Adrenal gland (tissue), 12 donors: ENCODE results near the gene NR1I3. TPM values are rescaled to one million over a fixed set of nuclear protein-coding genes. Genes with fewer than 3 reads are reported as not detected.

Source experiments
- DNase-seq, 7 donors: peaks; one replicate each; pipeline ENCODE4 v3.0.0-alpha.2; 2019 to 2020
- H3K27ac ChIP-seq, 5 donors: fragments of 200-600 bp; sonication (generic) in 4 of 5; 1 replicate in 3 of 5; 2 replicates in 2 of 5; pipeline versions ENCODE4 v1.5.1 to v1.8.0; 2016 to 2020; ENCODE audit warnings: mild to moderate bottlenecking in 1 of 5
- H3K27me3 ChIP-seq: fragments of 200-600 bp; 2 replicates; pipeline ENCODE4 v1.8.0; 2021
- H3K36me3 ChIP-seq, 2 donors: fragments of 200-600 bp; replicated peaks in 1 of 2; 1 replicate in 1 of 2; 2 replicates in 1 of 2; pipeline versions ENCODE4 v1.5.1 to v1.8.0; 2018 to 2022
- H3K4me1 ChIP-seq, 2 donors: fragments of 200-600 bp; replicated peaks in 1 of 2; 1 replicate in 1 of 2; 2 replicates in 1 of 2; pipeline versions ENCODE4 v1.5.1 to v1.8.0; 2018 to 2021
- H3K4me3 ChIP-seq, 4 donors: fragments of 200-600 bp; sonication (generic) in 3 of 4; one replicate each; pipeline ENCODE4 v1.5.1; 2016 to 2018
- H3K9me3 ChIP-seq, 3 donors: fragments of 200-600 bp; sonication (generic) in 1 of 3; replicated peaks in 1 of 3; 1 replicate in 2 of 3; 2 replicates in 1 of 3; pipeline versions ENCODE4 v1.5.1 to v1.8.0; 2016 to 2021
- CTCF ChIP-seq, 6 experiments: fragments of 450-650 bp in 4 of 6; fragments of 200-600 bp in 2 of 6; sonication (generic) in 1 of 6; IDR thresholded peaks; 1 replicate in 5 of 6; 2 replicates in 1 of 6; pipeline versions ENCODE4 v1.5.1 to v1.8.0; 2016 to 2021; ENCODE audit warnings: antibody characterized with exemption in 6 of 6, mild to moderate bottlenecking in 2 of 6, moderate library complexity in 1 of 6
- POLR2A ChIP-seq, 2 donors: fragments of 450-650 bp; IDR thresholded peaks; one replicate each; pipeline ENCODE4 v1.6.1; 2017; ENCODE audit warnings: antibody characterized with exemption in 2 of 2, mild to moderate bottlenecking in 2 of 2, moderate library complexity in 1 of 2
- WGBS, 4 donors: extraction: QIAGEN DNeasy Blood & Tissue Kit in 2 of 4; methylation state at CpG; one replicate each; pipeline versions ENCODE4 v1.1.5 to v1.1.7; 2013 to 2017; 5-methylcytosine and 5-hydroxymethylcytosine counted together
- intact Hi-C, 2 donors: fragments of 100-400 bp; cut with DNase I; formaldehyde crosslinking; loops; one replicate each; pipeline versions ENCODE4 v1.14.1 to v1.15.0; 2022 to 2023
- polyA plus RNA-seq, 3 donors: library from polyadenylated mRNA; stranded (reverse); fragments of 200-250 nt in 2 of 3; fragments of 350-450 nt in 1 of 3; fragmentation: Illumina TruSeq in 1 of 3; extraction: RNeasy Lipid Tissue Mini Kit (QIAGEN cat#74804) in 1 of 3; gene quantifications; one replicate each; pipeline ENCODE4 v1.2.3, GENCODE V29; 2013 to 2014
- total RNA-seq, 9 donors: library from RNA; depleted of rRNA in 4 of 9; stranded (reverse); fragments of >200 nt in 4 of 9; fragments of 120-200 nt in 1 of 9; fragmentation: NEBNext Ultra II Directional in 1 of 9; extraction: Animal tissue kit (Norgen Biotek cat#: 25700) in 1 of 9; gene quantifications; one replicate each; pipeline versions ENCODE4 v1.1.0 to v1.2.4, GENCODE V29; 2013 to 2023
- donor health status: healthy with polysubstance abuse.
- donor health status: Bipolar disorder and iron deficiency.
- donor health status: DM: yes; HTN: yes; CAD: no.
- donor health status: DM: no; HTN: no; CAD: no.
- donor health status: DM: no; HTN: no; CAD: no.
- donor health status: DM: yes; HTN: yes; CAD: no.

Gene NR1I3
- total and polyA plus RNA-seq, 12 donors: 0.16 to 0.50 TPM; not detected in 10

GRCh38 chr1:161282991-161283390 is 45.0 kb upstream of the NR1I3 start:
- intact Hi-C loops: no loop called here

DNA sequence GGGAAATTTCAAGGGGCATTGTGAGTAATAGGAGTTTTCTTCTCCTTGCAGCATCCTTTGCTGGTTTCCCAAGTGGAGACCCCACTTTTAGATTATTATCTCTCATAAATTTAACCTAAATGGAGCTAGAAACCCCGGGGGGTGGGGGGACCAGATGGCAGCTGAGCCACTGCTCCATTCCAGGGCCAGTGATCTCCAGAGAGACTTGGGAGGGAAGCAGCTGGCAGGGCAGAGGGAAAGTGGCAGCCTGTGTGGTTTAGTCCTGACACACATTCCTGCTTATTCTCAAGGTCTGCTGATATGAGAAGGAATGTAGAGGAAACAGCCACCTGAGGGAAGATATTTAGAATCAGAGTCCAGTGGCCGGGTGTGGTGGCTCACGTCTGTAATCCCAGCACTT is 36.9 kb upstream of the NR1I3 start:
- H3K27ac ChIP-seq: no peak overlapping the region
- TF ChIP-seq CTCF (IDR thresholded peaks at IDR 0.05): no peak
- no peak for TF ChIP-seq POLR2A (IDR thresholded peaks at IDR 0.05)
- H3K9me3 ChIP-seq: no peaks in the 10 kb centered on the region
- intact Hi-C loops: no loop called here
- no peaks in the 10 kb centered on the region for H3K36me3 ChIP-seq
- H3K4me3 ChIP-seq: no peak overlapping the region
- no peaks in the 10 kb centered on the region for H3K4me1 ChIP-seq
- H3K27me3 ChIP-seq: no peaks in the 10 kb centered on the region
- WGBS, 4 donors: 23 to 48% (median 44%) methylated on average over 1 to 3 of the region's 3 CpGs
- peak in 1 of 7 donors; percentile 18 for DNase-seq

More at GRCh38 chr1:161282991-161283390, 45.0 kb upstream of the NR1I3 start:
- H3K36me3 ChIP-seq: no peaks in the 10 kb centered on the region
- no peaks in the 10 kb centered on the region for H3K27me3 ChIP-seq
- no peak overlapping the region for H3K27ac ChIP-seq
- no peaks in the 10 kb centered on the region for H3K4me1 ChIP-seq
- no peak overlapping the region for H3K4me3 ChIP-seq
- TF ChIP-seq POLR2A (IDR thresholded peaks at IDR 0.05) (no peak), CTCF (IDR thresholded peaks at IDR 0.05) (no peak)
- 94 to 100% (median 96%) methylated on average over 1 of the region's 1 CpG for WGBS, 4 donors
- DNase-seq: no peak
- H3K9me3 ChIP-seq: no peaks in the 10 kb centered on the region

- H3K4me3 ChIP-seq: no peak overlapping the region
- 68 to 75% (median 74%) methylated on average over 3 of the region's 3 CpGs for WGBS, 4 donors
- no peaks in the 10 kb centered on the region for H3K4me1 ChIP-seq
- no peaks in the 10 kb centered on the region for H3K9me3 ChIP-seq
- no peak for DNase-seq
- no peaks in the 10 kb centered on the region for H3K36me3 ChIP-seq
- H3K27me3 ChIP-seq: no peaks in the 10 kb centered on the region
- no peak for TF ChIP-seq CTCF (IDR thresholded peaks at IDR 0.05)
- TF ChIP-seq POLR2A (IDR thresholded peaks at IDR 0.05): no peak
- intact Hi-C loops: no loop called here
- no peak overlapping the region for H3K27ac ChIP-seq
These were observed 35.4 kb upstream of the NR1I3 start for GRCh38 chr1:161273402-161273801.

DNA sequence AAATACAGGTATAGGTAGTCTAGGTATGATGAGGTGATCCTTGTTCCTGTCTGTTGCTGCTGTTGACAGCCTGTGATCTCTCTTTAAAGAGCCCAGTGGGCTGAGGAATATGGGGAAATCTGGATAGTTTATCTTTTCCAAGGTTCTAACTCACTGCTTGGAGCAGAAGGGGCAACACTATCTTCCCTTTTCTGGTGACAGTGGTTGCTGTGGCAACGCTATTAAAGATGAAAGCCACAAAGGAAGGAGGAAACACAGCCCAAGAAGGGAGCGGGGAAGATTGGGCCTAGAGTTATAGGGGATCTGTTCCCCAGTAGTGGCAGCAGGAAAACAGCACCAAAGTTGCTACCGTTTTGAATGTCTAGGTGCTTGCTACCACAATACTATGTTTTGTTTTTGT is 29.3 kb upstream of the NR1I3 start:
- intact Hi-C loops: no loop called here
- H3K4me1 ChIP-seq: peaks cover 0 to 4% of the 10 kb centered on the region in 2 donors
- no peak for DNase-seq
- WGBS, 4 donors: 67 to 81% (median 69%) methylated on average over 3 of the region's 3 CpGs
- H3K4me3 ChIP-seq: no peak overlapping the region
- no peaks in the 10 kb centered on the region for H3K27me3 ChIP-seq
- TF ChIP-seq POLR2A (IDR thresholded peaks at IDR 0.05) (no peak), CTCF (IDR thresholded peaks at IDR 0.05) (no peak)
- no peaks in the 10 kb centered on the region for H3K36me3 ChIP-seq
- no peak overlapping the region for H3K27ac ChIP-seq
- H3K9me3 ChIP-seq: no peaks in the 10 kb centered on the region
